Panc1 (cell line): ENCODE results near the gene SGCG.

ENCODE experiments used
- SIN3A ChIP-seq: IDR thresholded peaks from 2 replicates; pipeline ENCODE4 v1.6.1; 2012; ENCODE audit warnings: low read depth, mild to moderate bottlenecking, low read length, moderate library complexity, borderline replicate concordance; ENCODE audit not compliant: insufficient read depth
- TF ChIP-seq, protein P1 (sequence below): fragments of 450-650 bp; IDR thresholded peaks from 2 replicates; pipeline ENCODE4 v1.5.1; 2017; ENCODE audit warnings: mild to moderate bottlenecking
- TF ChIP-seq, protein P2 (sequence below), 2 experiments: IDR thresholded peaks; 2 replicates each; pipeline ENCODE4 v1.6.1; 2011 to 2012; ENCODE audit warnings: low read depth in 2 of 2, control low read depth in 1 of 2, low read length in 1 of 2, mild to moderate bottlenecking in 1 of 2, moderate library complexity in 1 of 2; ENCODE audit not compliant: insufficient read depth in 1 of 2

DNA sequence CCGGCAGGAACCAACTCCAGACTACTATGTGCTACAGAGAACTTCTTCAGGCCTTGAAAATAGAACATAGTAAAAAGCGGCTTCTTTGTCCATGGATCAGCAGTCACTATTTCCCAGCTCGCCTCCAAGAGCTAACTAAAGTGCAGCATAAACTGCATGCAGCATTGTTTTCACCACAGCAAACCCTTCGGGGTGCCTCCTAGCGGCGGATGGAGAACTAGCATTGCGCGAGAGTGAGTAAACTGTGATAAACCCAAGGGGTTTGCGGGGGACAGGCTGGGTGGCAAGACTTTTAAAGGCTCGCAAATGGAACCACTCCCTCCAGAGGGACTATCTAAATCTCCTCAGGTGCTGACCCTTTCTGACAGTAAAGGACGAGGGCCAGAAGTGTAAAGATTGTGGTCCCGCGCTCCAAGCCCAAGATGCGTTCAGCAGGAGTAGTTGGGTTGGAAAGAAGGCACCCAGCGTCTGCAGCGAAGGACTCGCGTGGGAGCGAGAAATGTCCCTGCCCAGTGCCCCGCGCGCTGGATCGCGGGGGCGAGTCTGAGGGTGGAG, 21.5 kb upstream of the SGCG start:
- TF ChIP-seq, protein P1, sequence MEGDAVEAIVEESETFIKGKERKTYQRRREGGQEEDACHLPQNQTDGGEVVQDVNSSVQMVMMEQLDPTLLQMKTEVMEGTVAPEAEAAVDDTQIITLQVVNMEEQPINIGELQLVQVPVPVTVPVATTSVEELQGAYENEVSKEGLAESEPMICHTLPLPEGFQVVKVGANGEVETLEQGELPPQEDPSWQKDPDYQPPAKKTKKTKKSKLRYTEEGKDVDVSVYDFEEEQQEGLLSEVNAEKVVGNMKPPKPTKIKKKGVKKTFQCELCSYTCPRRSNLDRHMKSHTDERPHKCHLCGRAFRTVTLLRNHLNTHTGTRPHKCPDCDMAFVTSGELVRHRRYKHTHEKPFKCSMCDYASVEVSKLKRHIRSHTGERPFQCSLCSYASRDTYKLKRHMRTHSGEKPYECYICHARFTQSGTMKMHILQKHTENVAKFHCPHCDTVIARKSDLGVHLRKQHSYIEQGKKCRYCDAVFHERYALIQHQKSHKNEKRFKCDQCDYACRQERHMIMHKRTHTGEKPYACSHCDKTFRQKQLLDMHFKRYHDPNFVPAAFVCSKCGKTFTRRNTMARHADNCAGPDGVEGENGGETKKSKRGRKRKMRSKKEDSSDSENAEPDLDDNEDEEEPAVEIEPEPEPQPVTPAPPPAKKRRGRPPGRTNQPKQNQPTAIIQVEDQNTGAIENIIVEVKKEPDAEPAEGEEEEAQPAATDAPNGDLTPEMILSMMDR, result peak; percentile 32; the same call in 1 of the 2 replicates
- TF ChIP-seq, protein P2, sequence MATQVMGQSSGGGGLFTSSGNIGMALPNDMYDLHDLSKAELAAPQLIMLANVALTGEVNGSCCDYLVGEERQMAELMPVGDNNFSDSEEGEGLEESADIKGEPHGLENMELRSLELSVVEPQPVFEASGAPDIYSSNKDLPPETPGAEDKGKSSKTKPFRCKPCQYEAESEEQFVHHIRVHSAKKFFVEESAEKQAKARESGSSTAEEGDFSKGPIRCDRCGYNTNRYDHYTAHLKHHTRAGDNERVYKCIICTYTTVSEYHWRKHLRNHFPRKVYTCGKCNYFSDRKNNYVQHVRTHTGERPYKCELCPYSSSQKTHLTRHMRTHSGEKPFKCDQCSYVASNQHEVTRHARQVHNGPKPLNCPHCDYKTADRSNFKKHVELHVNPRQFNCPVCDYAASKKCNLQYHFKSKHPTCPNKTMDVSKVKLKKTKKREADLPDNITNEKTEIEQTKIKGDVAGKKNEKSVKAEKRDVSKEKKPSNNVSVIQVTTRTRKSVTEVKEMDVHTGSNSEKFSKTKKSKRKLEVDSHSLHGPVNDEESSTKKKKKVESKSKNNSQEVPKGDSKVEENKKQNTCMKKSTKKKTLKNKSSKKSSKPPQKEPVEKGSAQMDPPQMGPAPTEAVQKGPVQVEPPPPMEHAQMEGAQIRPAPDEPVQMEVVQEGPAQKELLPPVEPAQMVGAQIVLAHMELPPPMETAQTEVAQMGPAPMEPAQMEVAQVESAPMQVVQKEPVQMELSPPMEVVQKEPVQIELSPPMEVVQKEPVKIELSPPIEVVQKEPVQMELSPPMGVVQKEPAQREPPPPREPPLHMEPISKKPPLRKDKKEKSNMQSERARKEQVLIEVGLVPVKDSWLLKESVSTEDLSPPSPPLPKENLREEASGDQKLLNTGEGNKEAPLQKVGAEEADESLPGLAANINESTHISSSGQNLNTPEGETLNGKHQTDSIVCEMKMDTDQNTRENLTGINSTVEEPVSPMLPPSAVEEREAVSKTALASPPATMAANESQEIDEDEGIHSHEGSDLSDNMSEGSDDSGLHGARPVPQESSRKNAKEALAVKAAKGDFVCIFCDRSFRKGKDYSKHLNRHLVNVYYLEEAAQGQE (IDR thresholded peaks at IDR 0.05; ENCODE audit: insufficient read depth in 1 of 2, low read depth in 2 of 2, low read length in 1 of 2), result no peak
- no peak for TF ChIP-seq SIN3A
